GM12878 (cell line): ENCODE results near the gene PHF21B. TPM values are rescaled to one million over a fixed set of nuclear protein-coding genes. Genes with fewer than 3 reads are reported as not detected.

Experiments used
- ATAC-seq: fragments of 200-7000 bp; cut with Tn5 transposase; 3 replicates; pipeline ENCODE4 v1.9.1; 2020; ENCODE audit warnings: mild to moderate bottlenecking, moderate library complexity
- BruUV-seq: library from RNA; stranded (reverse); fragments of 400-500 nt; replicated peaks from 2 replicates; lab custom pipeline; 2021; lab: Mats Ljungman, UMichigan
- CTCF ChIA-PET: fragments of 300-600 bp; sonication (Branson Sonifier 250); formaldehyde crosslinking; extraction: SDS; loops from one replicate; lab custom pipeline; 2021; ENCODE audit warnings: inconsistent platforms; lab: Yijun Ruan, JAX
- POLR2A ChIA-PET: fragments of 350-600 bp; formaldehyde crosslinking; extraction: SDS; loops from one replicate; lab custom pipeline; 2021; ENCODE audit warnings: inconsistent platforms; lab: Charles Lee
- RAD21 ChIA-PET: fragments of 300-600 bp; sonication (Branson Sonifier 250); formaldehyde crosslinking; loops from one replicate; lab custom pipeline; 2023; ENCODE audit warnings: antibody characterized with exemption; ENCODE audit not compliant: unreplicated experiment; lab: Charles Lee
- SMC1A ChIA-PET: fragments of 300-600 bp; sonication (Branson Sonifier 250); formaldehyde crosslinking; loops from one replicate; lab custom pipeline; 2023; ENCODE audit not compliant: unreplicated experiment, uncharacterized antibody; lab: Charles Lee
- DNase-seq: peaks from one replicate; pipeline ENCODE4 v3.0.0-alpha.2; 2011; ENCODE audit warnings: low read depth, low spot score
- FAIRE-seq: peaks from 3 replicates; lab custom pipeline; 2011; peaks lifted over from hg19 to GRCh38; lab: Jason Lieb, UNC
- H2AFZ ChIP-seq: 2 replicates; pipeline ENCODE4 v1.6.0; 2011; ENCODE audit warnings: low read depth, low read length, control low read depth; ENCODE audit not compliant: control insufficient read depth
- H3K27ac ChIP-seq: 2 replicates; pipeline ENCODE4 v1.5.1; 2011; ENCODE audit warnings: control low read depth; ENCODE audit not compliant: control insufficient read depth, insufficient read depth
- H3K27me3 ChIP-seq, 2 experiments: replicated peaks in 1 of 2; 2 replicates each; pipeline versions ENCODE4 v1.6.0 to v1.6.1; 2011; ENCODE audit warnings: low read length in 1 of 2; ENCODE audit not compliant: control insufficient read depth in 2 of 2, insufficient read depth in 2 of 2
- H3K36me3 ChIP-seq, 2 experiments: 2 replicates each; pipeline ENCODE4 v1.5.1; 2011; ENCODE audit warnings: low read length in 1 of 2; ENCODE audit not compliant: control insufficient read depth in 2 of 2, insufficient read depth in 2 of 2
- H3K4me1 ChIP-seq: 2 replicates; pipeline ENCODE4 v1.6.1; 2011; ENCODE audit warnings: mild to moderate bottlenecking, low read length, moderate library complexity, mixed read lengths; ENCODE audit not compliant: control insufficient read depth, insufficient read depth
- H3K4me2 ChIP-seq: 2 replicates; pipeline ENCODE4 v1.6.0; 2011; ENCODE audit warnings: control low read depth; ENCODE audit not compliant: control insufficient read depth, insufficient read depth
- H3K4me3 ChIP-seq: fragments of 200-600 bp; sonication (generic); 2 replicates; pipeline ENCODE4 v1.5.1; 2016
- H3K79me2 ChIP-seq: 2 replicates; pipeline ENCODE4 v1.6.0; 2011; ENCODE audit warnings: low read length; ENCODE audit not compliant: control insufficient read depth, insufficient read depth
- H3K9ac ChIP-seq: 2 replicates; pipeline ENCODE4 v1.8.0; 2011; ENCODE audit warnings: low read length, control low read depth, mixed read lengths; ENCODE audit not compliant: control insufficient read depth, insufficient read depth
- H3K9me3 ChIP-seq: replicated peaks from 3 replicates; pipeline ENCODE4 v1.5.1; 2011; ENCODE audit warnings: mild to moderate bottlenecking, low read length; ENCODE audit not compliant: control insufficient read depth, insufficient read depth
- H4K20me1 ChIP-seq: 2 replicates; pipeline ENCODE4 v1.6.0; 2011; ENCODE audit not compliant: control insufficient read depth, insufficient read depth
- RAD21 ChIP-seq: IDR thresholded peaks from 2 replicates; pipeline ENCODE4 v1.6.1; 2011; ENCODE audit warnings: mild to moderate bottlenecking, low read depth, low read length, moderate library complexity; ENCODE audit not compliant: insufficient read depth
- WGBS: methylation state at CpG from one replicate; pipeline ENCODE4 v1.1.6; 2016; ENCODE audit warnings: low lambda C conversion rate; ENCODE audit not compliant: insufficient replicate concordance, insufficient coverage; ENCODE audit errors: missing lambda C conversion rate; 5-methylcytosine and 5-hydroxymethylcytosine counted together
- in situ Hi-C: fragments of 300-500 bp; cut with MboI; formaldehyde crosslinking; loops from 9 replicates; pipeline ENCODE4 v1.14.3; 2018; ENCODE audit warnings: mixed read lengths
- intact Hi-C: fragments of 100-400 bp; cut with micrococcal nuclease; formaldehyde crosslinking; loops from one replicate; pipeline ENCODE4 v1.14.2; 2022; ENCODE audit not compliant: unreplicated experiment
- polyA plus RNA-seq, 11 experiments: library from polyadenylated mRNA; depleted of rRNA in 4 of 11; unstranded in 6 of 11; stranded (reverse) in 5 of 11; fragments of >200 nt; fragmentation: Nextera tagmentation in 4 of 11; fragmentation: Illumina TruSeq in 1 of 11; extraction: Ambion mirVana in 4 of 11; extraction: Trizol in 1 of 11; gene quantifications; 1 replicate in 1 of 11; 2 replicates in 10 of 11; pipeline versions ENCODE4 v1.2.1 to v1.2.3, GENCODE V29; 2011 to 2016; ENCODE audit warnings: inconsistent platforms in 2 of 11, missing spikeins in 2 of 11, low read depth in 1 of 11
- total RNA-seq, 4 experiments: library from RNA; depleted of rRNA in 3 of 4; stranded (reverse); fragments of >200 nt in 3 of 4; fragmentation: Illumina TruSeq in 1 of 4; extraction: Trizol in 1 of 4; gene quantifications; 2 replicates each; pipeline versions ENCODE4 v1.2.1 to v1.2.3, GENCODE V29; 2013 to 2021
- TF ChIP-seq, protein P1 (sequence below): IDR thresholded peaks from 2 replicates; pipeline ENCODE4 v1.6.1; 2012; ENCODE audit warnings: mild to moderate bottlenecking, low read depth, low read length

Gene PHF21B
- total and polyA plus RNA-seq, 10 of the 15 experiments (the other 5 are each of a cell fraction or from before 2014, with no cell fraction given) = 0.03 to 0.35 TPM; not detected in 8

DNA sequence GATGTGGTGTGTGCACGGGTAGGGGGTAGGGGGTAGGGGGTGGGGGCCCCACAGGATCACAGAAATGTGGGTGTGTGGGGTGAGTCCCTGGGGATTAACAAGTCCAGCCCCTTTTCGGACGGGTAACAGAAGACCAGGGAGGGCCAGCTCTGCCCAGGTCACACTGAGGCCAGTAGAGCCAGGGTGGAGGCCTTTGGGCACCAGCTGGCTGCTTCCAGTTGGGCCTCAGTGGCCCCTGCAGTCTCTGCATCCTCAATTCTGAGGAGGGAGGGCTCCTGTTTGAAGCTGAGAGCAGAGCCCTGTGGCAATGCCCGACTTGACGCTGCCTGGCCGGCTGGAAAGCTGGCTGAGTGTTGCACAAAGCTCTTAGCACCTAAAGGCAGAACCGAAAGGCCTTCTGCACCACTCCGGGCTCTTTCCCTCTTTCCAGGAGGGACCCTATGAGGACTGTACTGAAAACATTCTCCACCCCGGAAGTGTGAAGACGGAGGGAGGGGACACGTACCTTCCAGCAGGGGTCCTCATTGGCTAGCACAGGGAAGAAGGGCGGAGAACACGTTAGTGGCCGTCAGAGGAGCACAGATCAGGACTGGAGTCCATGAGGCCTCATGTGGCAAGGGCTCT is 120.4 kb downstream of the PHF21B start:
- intact Hi-C loops = no loop called here
- Histone ChIP-seq H4K20me1 (no peaks in the 10 kb centered on the region), H3K4me2 (no peak overlapping the region), H3K9ac (no peak overlapping the region), H3K79me2 (no peaks in the 10 kb centered on the region), H3K36me3 (no peaks in the 10 kb centered on the region), H3K4me3 (no peak overlapping the region), H2AFZ (no peak overlapping the region), H3K4me1 (no peaks in the 10 kb centered on the region), H3K27me3 (no peaks in the 10 kb centered on the region), H3K27ac (no peak overlapping the region), H3K9me3 (no peaks in the 10 kb centered on the region)
- BruUV-seq = no TSS peak
- TF ChIP-seq RAD21 = peak; percentile 39; the same call in 1 of the 2 replicates
- TF ChIP-seq, protein P1, sequence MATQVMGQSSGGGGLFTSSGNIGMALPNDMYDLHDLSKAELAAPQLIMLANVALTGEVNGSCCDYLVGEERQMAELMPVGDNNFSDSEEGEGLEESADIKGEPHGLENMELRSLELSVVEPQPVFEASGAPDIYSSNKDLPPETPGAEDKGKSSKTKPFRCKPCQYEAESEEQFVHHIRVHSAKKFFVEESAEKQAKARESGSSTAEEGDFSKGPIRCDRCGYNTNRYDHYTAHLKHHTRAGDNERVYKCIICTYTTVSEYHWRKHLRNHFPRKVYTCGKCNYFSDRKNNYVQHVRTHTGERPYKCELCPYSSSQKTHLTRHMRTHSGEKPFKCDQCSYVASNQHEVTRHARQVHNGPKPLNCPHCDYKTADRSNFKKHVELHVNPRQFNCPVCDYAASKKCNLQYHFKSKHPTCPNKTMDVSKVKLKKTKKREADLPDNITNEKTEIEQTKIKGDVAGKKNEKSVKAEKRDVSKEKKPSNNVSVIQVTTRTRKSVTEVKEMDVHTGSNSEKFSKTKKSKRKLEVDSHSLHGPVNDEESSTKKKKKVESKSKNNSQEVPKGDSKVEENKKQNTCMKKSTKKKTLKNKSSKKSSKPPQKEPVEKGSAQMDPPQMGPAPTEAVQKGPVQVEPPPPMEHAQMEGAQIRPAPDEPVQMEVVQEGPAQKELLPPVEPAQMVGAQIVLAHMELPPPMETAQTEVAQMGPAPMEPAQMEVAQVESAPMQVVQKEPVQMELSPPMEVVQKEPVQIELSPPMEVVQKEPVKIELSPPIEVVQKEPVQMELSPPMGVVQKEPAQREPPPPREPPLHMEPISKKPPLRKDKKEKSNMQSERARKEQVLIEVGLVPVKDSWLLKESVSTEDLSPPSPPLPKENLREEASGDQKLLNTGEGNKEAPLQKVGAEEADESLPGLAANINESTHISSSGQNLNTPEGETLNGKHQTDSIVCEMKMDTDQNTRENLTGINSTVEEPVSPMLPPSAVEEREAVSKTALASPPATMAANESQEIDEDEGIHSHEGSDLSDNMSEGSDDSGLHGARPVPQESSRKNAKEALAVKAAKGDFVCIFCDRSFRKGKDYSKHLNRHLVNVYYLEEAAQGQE = no peak
- RAD21 ChIA-PET = no interaction called here
- in situ Hi-C loops = loop anchor here (25.0 kb wide), 1 partner anchor 527 kb away; no protein-coding TSS in a partner anchor
- whole genome bisulfite sequencing = 46% methylated on average over 14 of the region's 14 CpGs
- DNase-seq = no peak
- no peak for ATAC-seq
- CTCF ChIA-PET = no interaction called here
- SMC1A ChIA-PET = no interaction called here
- POLR2A ChIA-PET = no interaction called here
- no peak for FAIRE-seq
